Esophagus (tissue), 2 donors: Measurements from ENCODE around the gene FAM162B. TPM values are rescaled to one million over a fixed set of nuclear protein-coding genes. Genes with fewer than 3 reads are reported as not detected.

Source experiments
- polyA plus RNA-seq, 2 donors: library from polyadenylated mRNA; stranded (reverse); fragments of 200-250 nt; gene quantifications; one replicate each; pipeline ENCODE4 v1.2.3, GENCODE V29; 2013
- donor health status: healthy with polysubstance abuse.
- donor health status: Bipolar disorder and iron deficiency.

FAM162B gene
- polyA plus RNA-seq, 2 donors: 0.71 to 1.6 TPM

Other genes with a start within 250 kb of the FAM162B start
- gene TRAPPC3L, start 220.0 kb downstream of the FAM162B start, polyA plus RNA-seq: under 1 TPM in 1 of 2 donors, not detected in 1; 0.01 TPM
- not detected for gene CALHM4, start 212.0 kb downstream of the FAM162B start, polyA plus RNA-seq
- 10 to 100 TPM; 32.5 to 45.3 TPM for gene RWDD1, start 194.2 kb downstream of the FAM162B start, polyA plus RNA-seq
- gene RSPH4A, start 149.2 kb downstream of the FAM162B start, polyA plus RNA-seq: under 1 TPM; 0.07 to 0.08 TPM
- 10 to 100 TPM in 1 of 2 donors, 1 to 10 TPM in 1; 6.9 to 12.7 TPM for gene ZUP1, start 97.0 kb downstream of the FAM162B start, polyA plus RNA-seq
- gene KPNA5, start 84.5 kb downstream of the FAM162B start, polyA plus RNA-seq: 1 to 10 TPM; 1.1 to 1.2 TPM
- gene GPRC6A, start 63.4 kb upstream of the FAM162B start, polyA plus RNA-seq: not detected
- gene RFX6, start 111.5 kb upstream of the FAM162B start, polyA plus RNA-seq: under 1 TPM in 1 of 2 donors, not detected in 1; 0.01 TPM